Measurements from ENCODE around the gene SHD. TPM values are rescaled to one million over a fixed set of nuclear protein-coding genes. Genes with fewer than 3 reads are reported as not detected.

Gene SHD
- total RNA-seq, 1 experiment from 2014 or later = 2.0 TPM

DNA sequence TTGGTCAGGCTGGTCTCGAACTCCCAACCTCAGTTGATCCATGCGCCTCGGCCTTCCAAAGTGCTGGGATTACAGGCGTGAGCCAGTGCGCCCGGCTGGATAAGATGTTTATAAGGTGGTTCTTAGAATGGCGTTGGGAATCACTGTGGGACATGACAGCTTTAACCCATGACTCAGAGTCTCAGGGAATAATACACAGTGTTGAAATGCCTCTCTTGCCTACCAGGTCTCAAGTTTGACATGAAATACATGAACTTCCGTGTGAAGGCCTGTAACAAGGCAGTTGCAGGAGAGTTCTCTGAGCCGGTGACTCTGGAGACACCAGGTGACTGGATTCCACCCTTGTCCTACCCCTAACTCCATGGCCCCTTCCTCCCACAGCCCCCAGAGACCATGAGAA lies 37.9 kb downstream of the SHD start (continued):
- TF ChIP-seq SIN3A (IDR thresholded peaks at IDR 0.05; ENCODE audit: low read depth) = no peak

DNA sequence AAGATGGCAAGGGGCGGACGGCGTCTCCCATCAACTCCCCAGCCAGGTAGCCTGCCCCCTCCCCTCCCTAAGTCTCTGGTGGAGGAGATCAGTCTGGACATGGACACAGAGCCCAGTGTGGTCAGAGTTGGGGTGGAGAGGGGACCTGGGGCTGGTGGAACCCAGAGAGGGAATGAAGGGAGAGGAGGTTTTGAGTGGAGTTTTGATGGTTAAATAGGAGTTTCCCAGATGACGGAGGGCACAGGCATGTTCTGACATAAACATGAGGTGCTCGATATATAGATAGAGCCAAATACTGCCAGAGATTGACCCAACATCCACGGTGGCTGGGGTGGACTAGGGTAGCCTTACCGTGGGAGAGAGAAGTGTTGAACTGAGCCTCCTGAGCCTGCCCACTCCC lies 39.4 kb downstream of the SHD start:
- H3K4me1 ChIP-seq (ENCODE audit: control insufficient read depth in 1 of 2, insufficient read depth in 2 of 2, low read length in 2 of 2) = no peaks in the 10 kb centered on the region
- H3K36me3 ChIP-seq (ENCODE audit: control insufficient read depth in 1 of 2, insufficient read depth in 2 of 2, low read length in 2 of 2) = no peaks in the 10 kb centered on the region
- no peaks in the 10 kb centered on the region for H3K79me2 ChIP-seq (ENCODE audit: insufficient read depth, low read length)
- DNase-seq (ENCODE audit: low read depth, low spot score) = no peak
- H3K27me3 ChIP-seq (ENCODE audit: insufficient read depth, low read length) = no peaks in the 10 kb centered on the region
- intact Hi-C loops (cut with micrococcal nuclease) = no loop called here
- no TSS peak for BruUV-seq (replicated peaks)
- no peak overlapping the region for H3K27ac ChIP-seq (ENCODE audit: low read depth, low read length)
- no peak overlapping the region for H3K9ac ChIP-seq (ENCODE audit: low read length)
- no peaks in the 10 kb centered on the region for H4K20me1 ChIP-seq (ENCODE audit: insufficient read depth)
- ChIA-PET RAD21 (ENCODE audit: low non-redundant PET in 1 of 2, low total read pairs in 2 of 2, uncharacterized antibody in 2 of 2, unreplicated experiment in 2 of 2) (no interaction called here), CTCF (no interaction called here), POLR2A (no interaction called here)
- H2AFZ ChIP-seq (ENCODE audit: low read depth, low read length, poor library complexity, severe bottlenecking) = no peak overlapping the region
- no peak for ATAC-seq
- H3K9me2 ChIP-seq (ENCODE audit: insufficient read depth) = no peaks in the 10 kb centered on the region
- H3K4me2 ChIP-seq (ENCODE audit: low read length) = no peak overlapping the region
- no peaks in the 10 kb centered on the region for H3K9me3 ChIP-seq (ENCODE audit: control insufficient read depth in 1 of 2, insufficient read depth in 1 of 2, low read depth in 1 of 2, low read length in 2 of 2)
- H3K4me3 ChIP-seq (replicated peaks in 1 of 2; ENCODE audit: low read depth in 1 of 2, low read length in 2 of 2) = no peak overlapping the region
- TF ChIP-seq POLR2AphosphoS5 (IDR thresholded peaks at IDR 0.05; ENCODE audit: low read depth, low read length) = no peak
- TF ChIP-seq TCF7L2 (IDR thresholded peaks at IDR 0.05; ENCODE audit: borderline replicate concordance, extremely low read depth, insufficient read depth, insufficient read length) = no peak
- no peak for TF ChIP-seq EGR1 (IDR thresholded peaks at IDR 0.05; ENCODE audit: low read depth)
- no peak for TF ChIP-seq CBX3 (IDR thresholded peaks at IDR 0.05; ENCODE audit: low read depth)
- no peak for TF ChIP-seq FOSL1 (IDR thresholded peaks at IDR 0.05; ENCODE audit: low read depth)
- TF ChIP-seq, protein P1, sequence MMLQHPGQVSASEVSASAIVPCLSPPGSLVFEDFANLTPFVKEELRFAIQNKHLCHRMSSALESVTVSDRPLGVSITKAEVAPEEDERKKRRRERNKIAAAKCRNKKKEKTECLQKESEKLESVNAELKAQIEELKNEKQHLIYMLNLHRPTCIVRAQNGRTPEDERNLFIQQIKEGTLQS (IDR thresholded peaks at IDR 0.05) = no peak

DNA sequence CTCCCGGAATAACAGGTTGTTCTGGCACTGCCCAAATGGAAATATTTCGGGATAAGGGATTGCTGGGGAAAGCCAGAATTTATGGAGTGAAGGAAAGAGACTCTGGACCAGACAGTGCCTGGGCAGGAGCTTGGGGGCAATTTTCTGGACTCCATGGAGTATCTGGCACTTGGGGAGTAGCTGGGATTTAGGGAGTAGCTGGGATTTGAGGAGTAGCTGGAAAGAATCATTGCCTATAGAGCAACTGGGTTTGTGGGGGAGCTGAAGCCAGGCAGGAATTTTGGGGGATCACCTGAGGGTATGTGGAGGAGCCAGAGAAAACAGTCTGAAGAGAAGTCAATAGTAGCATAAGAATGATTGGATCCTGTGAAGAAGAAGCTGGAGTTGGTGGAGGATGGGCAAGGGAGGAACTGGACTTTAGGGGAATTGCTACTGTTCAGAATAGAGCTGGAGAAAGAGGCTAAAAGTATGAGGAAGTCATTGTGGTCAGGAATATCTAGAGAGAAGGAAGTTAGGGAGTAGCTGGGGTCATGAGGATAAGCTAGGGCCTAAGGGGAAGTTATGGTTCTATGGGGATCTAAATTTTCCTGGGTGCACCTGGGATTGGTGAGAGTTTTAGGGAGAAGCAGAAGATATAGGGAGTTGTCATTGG lies 40.1 kb downstream of the SHD start:
- Histone ChIP-seq H3K27ac (ENCODE audit: low read depth, low read length) (no peak overlapping the region), H3K9ac (ENCODE audit: low read length) (no peak overlapping the region), H3K4me1 (ENCODE audit: control insufficient read depth in 1 of 2, insufficient read depth in 2 of 2, low read length in 2 of 2) (no peaks in the 10 kb centered on the region), H3K4me3 (replicated peaks in 1 of 2; ENCODE audit: low read depth in 1 of 2, low read length in 2 of 2) (no peak overlapping the region), H4K20me1 (ENCODE audit: insufficient read depth) (no peaks in the 10 kb centered on the region), H3K9me3 (ENCODE audit: control insufficient read depth in 1 of 2, insufficient read depth in 1 of 2, low read depth in 1 of 2, low read length in 2 of 2) (no peaks in the 10 kb centered on the region), H3K27me3 (ENCODE audit: insufficient read depth, low read length) (no peaks in the 10 kb centered on the region), H3K36me3 (ENCODE audit: control insufficient read depth in 1 of 2, insufficient read depth in 2 of 2, low read length in 2 of 2) (no peaks in the 10 kb centered on the region), H3K4me2 (ENCODE audit: low read length) (no peak overlapping the region), H3K79me2 (ENCODE audit: insufficient read depth, low read length) (no peaks in the 10 kb centered on the region), H3K9me2 (ENCODE audit: insufficient read depth) (no peaks in the 10 kb centered on the region), H2AFZ (ENCODE audit: low read depth, low read length, poor library complexity, severe bottlenecking) (no peak overlapping the region)
- ATAC-seq (no peak), DNase-seq (ENCODE audit: low read depth, low spot score) (no peak)
- no TSS peak for BruUV-seq (replicated peaks)
- intact Hi-C loops (cut with micrococcal nuclease) = no loop called here
- ChIA-PET CTCF (no interaction called here), RAD21 (ENCODE audit: low non-redundant PET in 1 of 2, low total read pairs in 2 of 2, uncharacterized antibody in 2 of 2, unreplicated experiment in 2 of 2) (no interaction called here), POLR2A (no interaction called here)
- TF ChIP-seq, protein P2, sequence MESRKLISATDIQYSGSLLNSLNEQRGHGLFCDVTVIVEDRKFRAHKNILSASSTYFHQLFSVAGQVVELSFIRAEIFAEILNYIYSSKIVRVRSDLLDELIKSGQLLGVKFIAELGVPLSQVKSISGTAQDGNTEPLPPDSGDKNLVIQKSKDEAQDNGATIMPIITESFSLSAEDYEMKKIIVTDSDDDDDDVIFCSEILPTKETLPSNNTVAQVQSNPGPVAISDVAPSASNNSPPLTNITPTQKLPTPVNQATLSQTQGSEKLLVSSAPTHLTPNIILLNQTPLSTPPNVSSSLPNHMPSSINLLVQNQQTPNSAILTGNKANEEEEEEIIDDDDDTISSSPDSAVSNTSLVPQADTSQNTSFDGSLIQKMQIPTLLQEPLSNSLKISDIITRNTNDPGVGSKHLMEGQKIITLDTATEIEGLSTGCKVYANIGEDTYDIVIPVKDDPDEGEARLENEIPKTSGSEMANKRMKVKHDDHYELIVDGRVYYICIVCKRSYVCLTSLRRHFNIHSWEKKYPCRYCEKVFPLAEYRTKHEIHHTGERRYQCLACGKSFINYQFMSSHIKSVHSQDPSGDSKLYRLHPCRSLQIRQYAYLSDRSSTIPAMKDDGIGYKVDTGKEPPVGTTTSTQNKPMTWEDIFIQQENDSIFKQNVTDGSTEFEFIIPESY (IDR thresholded peaks at IDR 0.05; ENCODE audit: extremely low read depth, insufficient replicate concordance, low read length) = no peak
- TF ChIP-seq FOSL1 (IDR thresholded peaks at IDR 0.05; ENCODE audit: low read depth) = no peak
- TF ChIP-seq SIN3A (IDR thresholded peaks at IDR 0.05; ENCODE audit: low read depth) = no peak
- TF ChIP-seq, protein P1 (IDR thresholded peaks at IDR 0.05) = no peak
- no peak for TF ChIP-seq TCF7L2 (IDR thresholded peaks at IDR 0.05; ENCODE audit: borderline replicate concordance, extremely low read depth, insufficient read depth, insufficient read length)
- no peak for TF ChIP-seq POLR2A (IDR thresholded peaks at IDR 0.05; ENCODE audit: borderline replicate concordance, extremely low read depth, insufficient read depth, insufficient read length)
- TF ChIP-seq SP1 (IDR thresholded peaks at IDR 0.05; ENCODE audit: low read depth) = no peak
- no peak for TF ChIP-seq RAD21 (IDR thresholded peaks at IDR 0.05; ENCODE audit: low read depth)
- no peak for TF ChIP-seq ZNF274 (IDR thresholded peaks at IDR 0.05; ENCODE audit: low read depth, low read length)
- TF ChIP-seq EZH2 (IDR thresholded peaks at IDR 0.05) = no peak
- TF ChIP-seq, protein P3, sequence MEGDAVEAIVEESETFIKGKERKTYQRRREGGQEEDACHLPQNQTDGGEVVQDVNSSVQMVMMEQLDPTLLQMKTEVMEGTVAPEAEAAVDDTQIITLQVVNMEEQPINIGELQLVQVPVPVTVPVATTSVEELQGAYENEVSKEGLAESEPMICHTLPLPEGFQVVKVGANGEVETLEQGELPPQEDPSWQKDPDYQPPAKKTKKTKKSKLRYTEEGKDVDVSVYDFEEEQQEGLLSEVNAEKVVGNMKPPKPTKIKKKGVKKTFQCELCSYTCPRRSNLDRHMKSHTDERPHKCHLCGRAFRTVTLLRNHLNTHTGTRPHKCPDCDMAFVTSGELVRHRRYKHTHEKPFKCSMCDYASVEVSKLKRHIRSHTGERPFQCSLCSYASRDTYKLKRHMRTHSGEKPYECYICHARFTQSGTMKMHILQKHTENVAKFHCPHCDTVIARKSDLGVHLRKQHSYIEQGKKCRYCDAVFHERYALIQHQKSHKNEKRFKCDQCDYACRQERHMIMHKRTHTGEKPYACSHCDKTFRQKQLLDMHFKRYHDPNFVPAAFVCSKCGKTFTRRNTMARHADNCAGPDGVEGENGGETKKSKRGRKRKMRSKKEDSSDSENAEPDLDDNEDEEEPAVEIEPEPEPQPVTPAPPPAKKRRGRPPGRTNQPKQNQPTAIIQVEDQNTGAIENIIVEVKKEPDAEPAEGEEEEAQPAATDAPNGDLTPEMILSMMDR (IDR thresholded peaks at IDR 0.05 in 2 of 3, conservative IDR thresholded peaks at IDR 0.05 in 1 of 3; ENCODE audit: borderline replicate concordance in 1 of 3, insufficient read depth in 1 of 3, low read depth in 2 of 3, low read length in 2 of 3) = no peak

Measured in HCT116 (cell line).